Cardiac fibroblast (primary cell): Measurements from ENCODE around the gene BMPER.

ENCODE experiments used
- DNase-seq, 2 donors: peaks; one replicate each; pipeline versions ENCODE4 v3.0.0 to v3.0.0-alpha.2; 2010; ENCODE audit warnings: low read depth in 2 of 2
- H3K4me3 ChIP-seq, 2 donors: replicated peaks in 1 of 2; 1 replicate in 1 of 2; 2 replicates in 1 of 2; pipeline ENCODE4 v1.5.1; 2011; ENCODE audit warnings: low read depth in 2 of 2, low read length in 2 of 2, mild to moderate bottlenecking in 2 of 2, moderate library complexity in 1 of 2
- TF ChIP-seq, protein P1 (sequence below): IDR thresholded peaks from one replicate; pipeline ENCODE4 v1.5.1; 2011; ENCODE audit warnings: low read depth, mild to moderate bottlenecking, low read length, inconsistent platforms

The BMPER gene

DNA sequence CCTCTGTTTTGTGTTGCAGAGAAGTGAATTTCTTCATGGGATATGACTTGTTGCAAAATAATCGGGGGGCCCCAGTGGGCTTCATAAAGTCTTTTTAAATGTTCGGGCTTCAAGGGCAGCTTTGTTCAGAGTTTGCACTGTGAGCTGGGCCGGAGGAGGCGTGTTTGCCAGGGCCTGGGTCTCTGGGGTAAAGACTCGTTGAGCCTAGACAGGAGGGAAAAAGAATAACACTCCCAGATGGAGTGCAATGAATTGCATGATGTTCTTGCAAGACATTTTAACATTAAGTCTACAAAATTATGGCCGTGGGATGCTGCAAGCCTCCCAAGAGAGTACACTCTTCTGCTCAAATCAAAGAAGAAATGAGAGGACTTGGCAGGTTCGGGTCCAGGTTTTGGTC is 23.6 kb downstream of the BMPER start:
- TF ChIP-seq, protein P1, sequence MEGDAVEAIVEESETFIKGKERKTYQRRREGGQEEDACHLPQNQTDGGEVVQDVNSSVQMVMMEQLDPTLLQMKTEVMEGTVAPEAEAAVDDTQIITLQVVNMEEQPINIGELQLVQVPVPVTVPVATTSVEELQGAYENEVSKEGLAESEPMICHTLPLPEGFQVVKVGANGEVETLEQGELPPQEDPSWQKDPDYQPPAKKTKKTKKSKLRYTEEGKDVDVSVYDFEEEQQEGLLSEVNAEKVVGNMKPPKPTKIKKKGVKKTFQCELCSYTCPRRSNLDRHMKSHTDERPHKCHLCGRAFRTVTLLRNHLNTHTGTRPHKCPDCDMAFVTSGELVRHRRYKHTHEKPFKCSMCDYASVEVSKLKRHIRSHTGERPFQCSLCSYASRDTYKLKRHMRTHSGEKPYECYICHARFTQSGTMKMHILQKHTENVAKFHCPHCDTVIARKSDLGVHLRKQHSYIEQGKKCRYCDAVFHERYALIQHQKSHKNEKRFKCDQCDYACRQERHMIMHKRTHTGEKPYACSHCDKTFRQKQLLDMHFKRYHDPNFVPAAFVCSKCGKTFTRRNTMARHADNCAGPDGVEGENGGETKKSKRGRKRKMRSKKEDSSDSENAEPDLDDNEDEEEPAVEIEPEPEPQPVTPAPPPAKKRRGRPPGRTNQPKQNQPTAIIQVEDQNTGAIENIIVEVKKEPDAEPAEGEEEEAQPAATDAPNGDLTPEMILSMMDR, result no peak

DNA sequence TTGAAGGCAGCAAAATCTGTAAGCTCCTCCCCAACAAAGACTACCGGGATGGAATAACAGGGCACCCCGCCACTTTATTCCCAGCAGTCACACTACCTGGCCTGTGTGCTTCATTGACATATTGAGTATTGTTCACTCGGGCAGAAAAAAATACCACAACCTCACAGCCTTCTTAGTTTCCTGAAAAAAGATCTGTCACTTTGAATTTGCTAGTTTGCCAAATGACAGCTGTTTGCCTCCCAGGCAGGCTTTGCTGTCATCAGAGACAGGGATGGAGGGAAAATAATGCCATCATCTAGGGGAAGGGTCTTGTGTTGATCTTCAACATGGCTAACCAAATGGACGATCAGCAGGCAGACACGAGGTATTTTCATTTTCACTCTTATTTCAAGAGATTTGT is 26.9 kb downstream of the BMPER start:
- TF ChIP-seq, protein P1, result no peak
- DNase-seq, result no peak
- H3K4me3 ChIP-seq, result peak overlapping the region in 1 of 2 donors; percentile 26

More for the DNA sequence above, 23.6 kb downstream of the BMPER start:
- DNase-seq, result no peak
- H3K4me3 ChIP-seq, result no peak overlapping the region

DNA sequence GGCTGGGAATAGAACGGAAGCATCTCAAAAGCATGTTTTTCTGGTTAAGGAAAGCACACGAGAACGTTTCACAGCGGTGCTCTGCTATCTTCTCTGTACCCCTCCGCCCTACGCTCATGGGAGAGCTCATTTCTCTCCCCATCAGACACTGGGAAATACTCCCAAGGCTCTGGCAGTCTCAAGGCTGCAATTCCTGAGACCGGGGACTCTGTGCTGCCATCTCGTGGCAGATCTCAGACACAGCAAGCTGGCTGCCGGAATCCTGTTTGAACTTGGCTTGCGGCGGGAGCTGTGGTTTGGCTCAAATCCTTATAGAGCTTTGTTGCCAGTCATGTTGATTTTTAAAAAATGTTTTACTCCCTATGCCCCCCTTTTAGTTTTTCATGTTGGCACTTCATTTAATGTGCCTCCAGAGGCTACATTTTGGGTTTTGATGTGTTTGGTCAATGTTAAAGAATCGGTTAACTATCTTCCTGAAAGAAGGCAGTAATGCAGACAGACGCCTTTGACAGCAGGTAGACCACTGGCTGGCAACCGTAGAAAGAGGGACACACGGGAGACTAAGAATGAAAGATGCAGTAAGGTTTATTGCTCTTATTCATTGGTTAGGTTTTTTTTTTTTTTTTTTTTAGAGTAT is 27.6 kb downstream of the BMPER start:
- peak; percentile 93 to 94 for DNase-seq
- TF ChIP-seq, protein P1, result peak; percentile 98
- H3K4me3 ChIP-seq, result peak overlapping the region in 1 of 2 donors; percentile 26

DNA sequence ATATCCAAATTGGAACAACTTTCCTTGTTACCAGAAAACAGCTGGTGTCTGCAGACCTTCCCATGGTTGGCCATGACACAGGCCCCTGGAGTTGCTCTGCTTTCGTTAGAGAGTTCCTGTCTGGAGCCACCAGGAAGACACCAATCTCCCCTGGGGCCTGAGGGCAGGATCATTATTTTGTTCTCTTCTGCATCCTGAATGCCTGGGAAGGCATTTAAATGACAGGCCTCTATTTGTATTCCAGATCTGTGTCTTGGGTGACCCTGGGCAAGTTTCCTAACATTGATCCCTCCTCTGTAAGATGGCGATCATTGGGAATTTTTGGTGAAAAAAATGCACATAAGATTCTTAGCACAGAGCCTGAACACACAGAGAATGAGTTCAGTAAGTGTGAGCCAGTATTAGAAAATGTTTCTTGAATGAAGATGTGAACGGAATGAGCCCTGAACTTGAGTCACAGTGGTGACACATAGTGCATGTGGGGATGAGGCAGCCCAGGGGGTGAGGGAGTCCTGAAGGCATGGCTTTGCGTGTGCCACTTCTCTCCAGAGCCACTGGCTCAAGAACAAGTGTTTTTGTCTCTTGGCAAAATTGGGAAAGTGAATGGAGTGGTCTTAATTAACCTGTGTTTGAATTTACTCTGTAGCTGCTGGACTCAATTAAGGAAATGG is 28.4 kb downstream of the BMPER start:
- peak; percentile 42 to 93 for DNase-seq
- no peak overlapping the region for H3K4me3 ChIP-seq
- TF ChIP-seq, protein P1, result no peak

DNA sequence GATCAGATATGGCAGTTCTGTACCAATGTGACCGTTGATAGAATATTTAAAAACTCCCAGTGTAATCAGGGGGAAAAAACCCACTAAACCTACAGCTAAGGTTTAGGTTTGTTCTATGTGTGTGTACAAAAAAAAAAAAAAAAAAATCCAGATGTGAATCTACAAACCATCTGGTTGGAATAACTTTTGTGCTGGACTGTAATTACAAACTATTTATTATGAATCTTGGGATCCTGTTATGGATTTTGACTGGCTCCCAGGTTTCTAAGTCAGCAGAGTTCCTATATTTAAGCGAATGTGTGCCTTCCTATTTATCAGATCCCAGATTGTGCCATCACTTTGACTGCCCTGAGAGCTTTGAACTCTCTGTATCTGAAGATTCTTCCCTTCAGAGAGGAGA is 29.1 kb downstream of the BMPER start:
- no peak for DNase-seq
- no peak overlapping the region for H3K4me3 ChIP-seq
- TF ChIP-seq, protein P1, result no peak

DNA sequence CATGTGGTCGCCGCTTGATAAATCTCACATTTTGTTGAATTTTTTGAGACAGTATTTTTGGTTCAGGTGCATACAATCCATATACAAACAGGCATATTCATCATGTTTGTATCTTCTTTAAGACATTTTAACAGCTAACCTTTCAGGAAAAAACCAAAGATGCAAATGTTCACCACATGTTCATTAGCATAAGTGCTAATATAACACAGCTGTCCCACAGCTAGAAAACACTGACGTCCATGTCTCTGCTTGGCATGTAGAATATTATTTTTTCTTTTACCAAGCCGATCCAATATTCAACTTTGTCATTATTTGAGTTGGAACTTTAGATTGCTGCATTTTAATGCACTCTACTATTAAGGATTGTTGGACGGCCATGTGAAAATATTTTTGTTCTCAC is 31.2 kb downstream of the BMPER start:
- H3K4me3 ChIP-seq, result no peak overlapping the region
- no peak for DNase-seq
- TF ChIP-seq, protein P1, result no peak
